A673 (cell line): ENCODE measurements around the gene RTP3.

ENCODE experiments used
- EZH2 ChIP-seq: fragments of 200-600 bp; sonication (generic); IDR thresholded peaks from 2 replicates; pipeline ENCODE4 v1.6.1; 2017; ENCODE audit warnings: borderline replicate concordance, low read depth, mild to moderate bottlenecking, mixed read lengths, antibody characterized with exemption, low read length; ENCODE audit not compliant: poor library complexity, severe bottlenecking
- TF ChIP-seq, protein P1 (sequence below): fragments of 300-800, 200-600 bp; sonication (generic); conservative IDR thresholded peaks from 2 replicates; pipeline ENCODE4 v1.5.1; 2017; ENCODE audit warnings: low read depth, mild to moderate bottlenecking, antibody characterized with exemption, low read length, moderate library complexity, mixed read lengths

DNA sequence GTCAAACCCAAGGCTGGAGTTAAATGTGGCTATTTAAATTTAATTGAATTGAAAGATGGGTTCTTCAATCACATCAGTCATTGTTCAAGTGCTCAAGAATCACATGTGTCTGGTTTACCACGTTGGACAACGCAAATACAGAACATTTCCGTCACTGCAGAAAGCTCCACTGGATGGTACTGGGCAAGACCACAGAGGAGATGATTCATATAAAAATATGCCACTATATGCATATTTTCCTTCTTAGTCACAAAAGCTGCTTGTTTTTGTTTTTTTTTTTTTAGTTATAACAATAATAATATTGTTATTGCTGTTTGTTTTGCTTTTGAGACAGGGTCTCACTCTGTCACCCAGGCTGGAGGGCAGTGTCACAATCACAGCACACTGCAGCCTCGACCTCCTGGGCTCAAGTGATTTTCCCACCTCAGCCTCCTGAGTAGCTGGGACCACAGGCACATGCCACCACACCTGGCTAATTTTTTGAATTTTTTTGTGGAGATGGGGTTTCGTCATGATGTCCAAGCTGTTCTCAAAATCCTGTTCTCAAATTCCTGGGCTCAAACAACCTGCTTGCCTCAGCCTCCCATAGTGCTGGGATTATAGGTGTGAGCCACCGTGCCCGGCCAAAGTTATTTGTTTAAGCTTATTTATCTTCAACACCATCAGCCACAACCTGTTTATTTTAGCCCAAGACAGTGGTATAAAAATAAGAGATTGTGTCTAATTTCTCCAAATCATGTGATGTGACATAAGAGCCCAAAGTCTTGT, 19.4 kb downstream of the RTP3 start:
- TF ChIP-seq, protein P1, sequence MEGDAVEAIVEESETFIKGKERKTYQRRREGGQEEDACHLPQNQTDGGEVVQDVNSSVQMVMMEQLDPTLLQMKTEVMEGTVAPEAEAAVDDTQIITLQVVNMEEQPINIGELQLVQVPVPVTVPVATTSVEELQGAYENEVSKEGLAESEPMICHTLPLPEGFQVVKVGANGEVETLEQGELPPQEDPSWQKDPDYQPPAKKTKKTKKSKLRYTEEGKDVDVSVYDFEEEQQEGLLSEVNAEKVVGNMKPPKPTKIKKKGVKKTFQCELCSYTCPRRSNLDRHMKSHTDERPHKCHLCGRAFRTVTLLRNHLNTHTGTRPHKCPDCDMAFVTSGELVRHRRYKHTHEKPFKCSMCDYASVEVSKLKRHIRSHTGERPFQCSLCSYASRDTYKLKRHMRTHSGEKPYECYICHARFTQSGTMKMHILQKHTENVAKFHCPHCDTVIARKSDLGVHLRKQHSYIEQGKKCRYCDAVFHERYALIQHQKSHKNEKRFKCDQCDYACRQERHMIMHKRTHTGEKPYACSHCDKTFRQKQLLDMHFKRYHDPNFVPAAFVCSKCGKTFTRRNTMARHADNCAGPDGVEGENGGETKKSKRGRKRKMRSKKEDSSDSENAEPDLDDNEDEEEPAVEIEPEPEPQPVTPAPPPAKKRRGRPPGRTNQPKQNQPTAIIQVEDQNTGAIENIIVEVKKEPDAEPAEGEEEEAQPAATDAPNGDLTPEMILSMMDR: no peak
- no peak for TF ChIP-seq EZH2
